ENCODE measurements around the gene FBXO2. TPM values are rescaled to one million over a fixed set of nuclear protein-coding genes. Genes with fewer than 3 reads are reported as not detected.
A peak's percentile ranks its signal among the peaks of the same experiment; 100 is the strongest.

Gene FBXO2, protein sequence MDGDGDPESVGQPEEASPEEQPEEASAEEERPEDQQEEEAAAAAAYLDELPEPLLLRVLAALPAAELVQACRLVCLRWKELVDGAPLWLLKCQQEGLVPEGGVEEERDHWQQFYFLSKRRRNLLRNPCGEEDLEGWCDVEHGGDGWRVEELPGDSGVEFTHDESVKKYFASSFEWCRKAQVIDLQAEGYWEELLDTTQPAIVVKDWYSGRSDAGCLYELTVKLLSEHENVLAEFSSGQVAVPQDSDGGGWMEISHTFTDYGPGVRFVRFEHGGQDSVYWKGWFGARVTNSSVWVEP
- 10 to 100 TPM in 1 of 4 donors, 1 to 10 TPM in 3; 4.7 to 12.5 (median 6.8) TPM for total RNA-seq

DNA sequence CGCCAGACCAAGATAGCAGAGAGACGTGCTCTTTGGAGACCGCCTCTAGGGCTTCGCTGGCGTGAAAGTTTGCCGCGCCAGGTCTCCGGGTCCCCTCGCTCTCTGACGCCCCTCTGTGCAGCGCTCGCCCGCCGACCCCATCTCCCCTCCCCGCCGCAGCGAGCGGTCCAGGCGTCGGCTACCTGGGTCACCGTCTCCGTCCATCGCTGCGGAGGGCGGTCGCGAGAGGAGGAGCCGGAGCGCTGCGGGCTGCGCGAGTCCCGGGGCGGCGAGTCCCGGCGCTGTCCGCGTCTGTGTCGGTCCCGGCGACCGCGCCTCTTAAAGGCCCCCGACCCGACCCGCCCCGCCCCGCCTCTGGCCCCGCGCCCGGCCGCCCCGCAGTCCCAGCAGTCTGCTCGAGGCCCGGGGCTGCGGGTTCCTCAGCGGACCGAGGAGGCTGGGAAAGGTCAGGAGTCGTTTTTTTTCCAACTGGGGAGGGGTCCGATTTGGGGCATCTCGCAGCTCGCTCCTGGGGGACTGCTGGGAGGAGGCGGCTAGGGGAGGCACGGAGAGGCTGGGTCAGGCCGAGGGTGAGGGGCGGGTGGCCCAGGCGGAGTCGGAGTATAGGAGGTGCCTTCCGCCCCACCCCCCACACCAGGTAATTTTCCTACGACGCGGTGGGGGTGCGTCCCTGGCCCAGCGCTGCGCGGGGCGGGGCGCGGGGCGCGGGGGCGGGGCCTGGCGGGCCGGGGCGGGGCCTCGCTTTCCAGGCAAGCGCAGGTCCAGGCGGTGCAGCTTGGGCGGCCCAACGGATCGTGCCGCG is at the start of gene FBXO2, which contains the start of gene FBXO44:
Gene FBXO2 (minus strand): TSS at position 293 of the 802 bp plus-strand sequence. CDS start 89 bp downstream, at position 204.
Gene FBXO44 (plus strand): TSS at position 741 of the 802 bp plus-strand sequence. CDS start 959 bp downstream, outside the sequence.
- peak; percentile 86 for ATAC-seq
- WGBS, 2 donors (ENCODE audit: low coverage in 1 of 2) = no CpG with 5 or more reads among the region's 94 CpGs
- Histone ChIP-seq H3K4me1 (peaks cover 5 to 44% (median 16%) of the 10 kb centered on the region in 3 donors), H3K4me3 (peak within 1 kb of the TSS; percentile 55 to 89), H3K27ac (peak within 1 kb of the TSS in 3 of 4 donors; percentile 70 to 84 (median 74)), H3K9me3 (no peaks in the 10 kb centered on the region), H3K27me3 (peaks cover 16% of the 10 kb centered on the region), H3K36me3 (peaks cover 0 to 32% of the 10 kb centered on the region in 2 donors)
- peak in 1 of 2 donors; percentile 13 for TF ChIP-seq POLR2A (IDR thresholded peaks at IDR 0.05)
- TF ChIP-seq EP300 (IDR thresholded peaks at IDR 0.05) = no peak
- TF ChIP-seq POLR2AphosphoS5 (IDR thresholded peaks at IDR 0.05) = no peak
- TF ChIP-seq, protein P1, sequence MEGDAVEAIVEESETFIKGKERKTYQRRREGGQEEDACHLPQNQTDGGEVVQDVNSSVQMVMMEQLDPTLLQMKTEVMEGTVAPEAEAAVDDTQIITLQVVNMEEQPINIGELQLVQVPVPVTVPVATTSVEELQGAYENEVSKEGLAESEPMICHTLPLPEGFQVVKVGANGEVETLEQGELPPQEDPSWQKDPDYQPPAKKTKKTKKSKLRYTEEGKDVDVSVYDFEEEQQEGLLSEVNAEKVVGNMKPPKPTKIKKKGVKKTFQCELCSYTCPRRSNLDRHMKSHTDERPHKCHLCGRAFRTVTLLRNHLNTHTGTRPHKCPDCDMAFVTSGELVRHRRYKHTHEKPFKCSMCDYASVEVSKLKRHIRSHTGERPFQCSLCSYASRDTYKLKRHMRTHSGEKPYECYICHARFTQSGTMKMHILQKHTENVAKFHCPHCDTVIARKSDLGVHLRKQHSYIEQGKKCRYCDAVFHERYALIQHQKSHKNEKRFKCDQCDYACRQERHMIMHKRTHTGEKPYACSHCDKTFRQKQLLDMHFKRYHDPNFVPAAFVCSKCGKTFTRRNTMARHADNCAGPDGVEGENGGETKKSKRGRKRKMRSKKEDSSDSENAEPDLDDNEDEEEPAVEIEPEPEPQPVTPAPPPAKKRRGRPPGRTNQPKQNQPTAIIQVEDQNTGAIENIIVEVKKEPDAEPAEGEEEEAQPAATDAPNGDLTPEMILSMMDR (IDR thresholded peaks at IDR 0.05) = no peak

DNA sequence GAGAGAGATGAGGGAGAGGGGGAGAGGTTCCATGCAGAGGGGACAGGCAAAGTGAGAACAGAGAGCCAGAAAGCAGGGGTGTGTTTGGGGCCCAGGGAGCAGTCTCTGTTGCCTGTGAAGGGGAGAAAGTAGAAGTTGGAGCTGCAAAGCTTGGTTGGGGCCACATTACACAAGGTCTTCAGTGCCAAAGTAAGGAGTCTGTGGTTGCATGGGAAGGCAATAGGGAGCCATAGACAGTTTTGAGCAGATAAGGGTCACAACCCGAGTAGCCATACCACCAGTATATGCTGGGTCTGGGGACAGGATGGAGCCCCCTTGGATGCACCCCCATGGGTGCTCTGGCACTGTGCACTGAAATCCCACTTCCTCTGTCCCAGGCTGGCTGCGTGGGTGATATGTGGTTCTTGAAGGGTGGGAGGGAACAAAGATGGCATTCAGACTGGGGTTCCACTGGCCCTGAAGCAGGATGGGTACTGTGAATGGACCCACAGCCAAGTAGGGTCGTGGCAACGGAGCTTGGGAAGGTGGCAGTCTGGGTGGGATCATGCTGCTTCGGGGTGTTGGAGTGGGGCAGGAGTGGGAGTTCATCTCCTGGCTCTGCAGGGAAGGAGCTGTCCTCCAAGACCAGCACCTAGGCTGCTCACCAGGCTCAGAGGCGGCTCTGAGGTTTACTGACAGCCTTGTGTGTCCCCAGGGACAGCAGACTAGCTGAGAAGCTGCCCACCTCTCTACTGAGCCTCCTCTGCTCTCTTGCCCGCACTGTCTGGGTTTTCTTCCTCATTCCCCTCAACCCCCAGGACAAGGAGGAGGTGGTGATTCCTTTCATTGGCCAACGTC is 49.3 kb upstream of the FBXO2 start:
- Histone ChIP-seq H3K36me3 (no peaks in the 10 kb centered on the region), H3K27me3 (peaks cover 81% of the 10 kb centered on the region), H3K4me1 (peaks cover 0 to 12% (median 3%) of the 10 kb centered on the region in 3 donors), H3K9me3 (no peaks in the 10 kb centered on the region), H3K4me3 (no peak overlapping the region), H3K27ac (no peak overlapping the region)
- 59 to 64% methylated on average over 6 of the region's 8 CpGs for WGBS, 2 donors (ENCODE audit: low coverage in 1 of 2)
- no peak for ATAC-seq
- TF ChIP-seq, protein P1 (IDR thresholded peaks at IDR 0.05) = no peak
- no peak for TF ChIP-seq POLR2A (IDR thresholded peaks at IDR 0.05)
- no peak for TF ChIP-seq POLR2AphosphoS5 (IDR thresholded peaks at IDR 0.05)
- no peak for TF ChIP-seq EP300 (IDR thresholded peaks at IDR 0.05)

DNA sequence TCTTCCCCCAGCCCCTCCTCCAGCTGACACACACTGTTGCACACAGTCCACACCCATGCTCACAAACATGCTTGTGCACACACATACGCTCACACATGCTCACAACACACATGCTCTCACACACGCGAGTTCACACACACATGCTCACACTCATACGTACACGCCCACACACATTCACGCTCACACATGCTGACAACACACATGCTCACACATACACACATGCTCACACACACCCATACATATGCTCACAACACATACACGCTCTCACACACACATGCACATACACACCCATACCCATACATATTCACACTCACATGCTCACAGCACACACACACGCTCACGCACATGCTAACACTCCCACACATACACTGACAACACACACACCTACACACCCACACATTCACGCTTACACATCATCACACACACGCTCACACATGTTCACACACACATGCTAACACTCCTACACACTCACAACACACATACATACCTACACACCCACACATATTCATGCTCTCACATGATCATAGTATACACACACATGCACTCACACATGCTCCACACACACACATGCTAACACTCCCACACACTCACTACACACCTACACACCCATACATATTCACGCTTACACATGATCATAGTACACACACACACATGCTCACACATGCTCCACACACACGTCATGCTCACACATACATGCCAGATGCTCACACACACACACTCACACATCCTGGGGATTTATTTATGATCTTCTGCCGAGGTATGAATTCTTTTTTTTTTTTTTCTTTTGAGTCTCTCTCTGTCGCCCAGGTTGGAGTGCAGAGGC is 48.0 kb upstream of the FBXO2 start:
- Histone ChIP-seq H3K4me1 (peaks cover 0 to 12% (median 3%) of the 10 kb centered on the region in 3 donors), H3K36me3 (no peaks in the 10 kb centered on the region), H3K4me3 (no peak overlapping the region), H3K27ac (no peak overlapping the region), H3K27me3 (peaks cover 74% of the 10 kb centered on the region), H3K9me3 (no peaks in the 10 kb centered on the region)
- 67 to 74% methylated on average over 12 to 15 of the region's 15 CpGs for WGBS, 2 donors (ENCODE audit: low coverage in 1 of 2)
- ATAC-seq = no peak
- TF ChIP-seq, protein P1 (IDR thresholded peaks at IDR 0.05) = no peak
- TF ChIP-seq POLR2AphosphoS5 (IDR thresholded peaks at IDR 0.05) (no peak), POLR2A (IDR thresholded peaks at IDR 0.05) (no peak), EP300 (IDR thresholded peaks at IDR 0.05) (no peak)

DNA sequence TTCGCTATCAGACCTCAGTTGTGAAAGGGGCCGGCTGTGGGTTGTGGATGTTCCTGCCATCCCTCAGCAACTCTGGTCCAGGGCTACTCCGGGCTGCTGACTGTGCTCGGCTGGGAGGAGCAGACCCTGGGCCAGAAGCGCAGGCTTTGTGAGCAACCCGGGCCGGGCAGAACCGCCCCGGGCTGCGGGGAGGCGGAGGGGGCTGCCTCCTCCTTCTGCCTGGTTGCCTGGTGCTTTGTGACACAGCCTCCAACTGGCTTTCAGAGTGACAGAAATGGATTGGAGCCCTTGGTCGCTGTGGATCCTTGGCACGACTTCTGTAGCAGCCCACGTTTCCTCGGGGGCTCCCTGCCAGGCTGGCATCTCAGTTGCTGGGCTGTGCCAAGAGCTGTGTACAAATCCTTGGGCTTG is 47.3 kb upstream of the FBXO2 start:
- Histone ChIP-seq H3K9me3 (no peaks in the 10 kb centered on the region), H3K4me1 (peaks cover 0 to 12% (median 3%) of the 10 kb centered on the region in 3 donors), H3K36me3 (no peaks in the 10 kb centered on the region), H3K4me3 (no peak overlapping the region), H3K27ac (no peak overlapping the region), H3K27me3 (peaks cover 76% of the 10 kb centered on the region)
- TF ChIP-seq, protein P1 (IDR thresholded peaks at IDR 0.05) = no peak
- TF ChIP-seq POLR2A (IDR thresholded peaks at IDR 0.05) (no peak), POLR2AphosphoS5 (IDR thresholded peaks at IDR 0.05) (no peak), EP300 (IDR thresholded peaks at IDR 0.05) (no peak)
- WGBS, 2 donors (ENCODE audit: low coverage in 1 of 2) = 60% methylated on average over 1 of the region's 15 CpGs; no CpG with 5 or more reads in 1 of the 2 donors
- ATAC-seq = no peak
